K562 (cell line): ENCODE measurements around the gene ZNF239. TPM values are rescaled to one million over a fixed set of nuclear protein-coding genes. Genes with fewer than 3 reads are reported as not detected.

Experiments used
- AFF1 ChIP-seq, 2 experiments: fragments of 450-650 bp; IDR thresholded peaks; 2 replicates each; pipeline ENCODE4 v1.6.1; 2018; ENCODE audit warnings: mild to moderate bottlenecking in 2 of 2, low read depth in 1 of 2; ENCODE audit not compliant: partially characterized antibody in 2 of 2
- BRD4 ChIP-seq: fragments of 200-600 bp; sonication (generic); IDR thresholded peaks from 2 replicates; pipeline ENCODE4 v1.6.1; 2017; ENCODE audit warnings: inconsistent platforms
- CCAR2 ChIP-seq: fragments of 200-400 bp; formaldehyde crosslinking; IDR thresholded peaks from 2 replicates; pipeline ENCODE4 v1.6.1; 2017; ENCODE audit warnings: mild to moderate bottlenecking, low read depth, low read length
- ELF2 ChIP-seq: fragments of 250-450 bp; sonication (Bioruptor Pico); IDR thresholded peaks from 2 replicates; pipeline ENCODE4 v1.5.0; 2021; ENCODE audit warnings: mild to moderate bottlenecking
- ERF ChIP-seq: fragments of 450-650 bp; formaldehyde crosslinking; IDR thresholded peaks from 2 replicates; pipeline ENCODE4 v1.4.0; 2020; ENCODE audit warnings: mild to moderate bottlenecking, mixed read lengths
- FOXP1 ChIP-seq: sonication (generic); formaldehyde crosslinking; IDR thresholded peaks from 2 replicates; pipeline ENCODE4 v1.8.0; 2022; ENCODE audit warnings: mild to moderate bottlenecking, missing genetic modification reagents
- GTF2A2 ChIP-seq: IDR thresholded peaks from 2 replicates; pipeline ENCODE4 v1.6.1; 2016; ENCODE audit warnings: mild to moderate bottlenecking, missing genetic modification characterization, missing compliant biosample characterization
- HDAC8 ChIP-seq: fragments of 450-650 bp; IDR thresholded peaks from 2 replicates; pipeline ENCODE4 v1.6.1; 2016; ENCODE audit warnings: mild to moderate bottlenecking, missing genetic modification characterization, moderate library complexity, missing compliant biosample characterization
- MTA2 ChIP-seq: fragments of 450-650 bp; IDR thresholded peaks from 2 replicates; pipeline ENCODE4 v1.6.1; 2016; ENCODE audit warnings: low read depth
- MYBL2 ChIP-seq, 2 experiments: fragments of 450-650 bp in 1 of 2; sonication (generic) in 1 of 2; formaldehyde crosslinking in 1 of 2; IDR thresholded peaks; 2 replicates each; pipeline versions ENCODE4 v1.6.1 to v1.8.1; 2017 to 2022; ENCODE audit warnings: borderline replicate concordance in 1 of 2, inconsistent platforms in 1 of 2, low read depth in 1 of 2, mild to moderate bottlenecking in 1 of 2, missing genetic modification reagents in 1 of 2, moderate library complexity in 1 of 2
- PHB2 ChIP-seq: fragments of 450-650 bp; IDR thresholded peaks from 2 replicates; pipeline ENCODE4 v1.6.1; 2017; ENCODE audit warnings: low read depth
- PHF8 ChIP-seq: fragments of 200-600 bp; sonication (generic); IDR thresholded peaks from 2 replicates; pipeline ENCODE4 v1.6.1; 2012; ENCODE audit warnings: mixed run types, mild to moderate bottlenecking, inconsistent platforms, low read length, moderate library complexity, borderline replicate concordance
- PRPF4 ChIP-seq: fragments of 200-400 bp; formaldehyde crosslinking; IDR thresholded peaks from one replicate; pipeline ENCODE4 v1.6.1; 2017; ENCODE audit warnings: low read length, low read depth, mild to moderate bottlenecking; ENCODE audit not compliant: insufficient read depth, poor library complexity, severe bottlenecking
- RB1 ChIP-seq: fragments of 450-650 bp; IDR thresholded peaks from 2 replicates; pipeline ENCODE4 v1.6.1; 2017; ENCODE audit warnings: low read depth, mild to moderate bottlenecking
- RFX5 ChIP-seq: IDR thresholded peaks from 2 replicates; pipeline ENCODE4 v1.6.1; 2011; ENCODE audit warnings: low read depth, mild to moderate bottlenecking, improper control_type of control experiment, low read length
- SNIP1 ChIP-seq: fragments of 450-650 bp; IDR thresholded peaks from 2 replicates; pipeline ENCODE4 v1.7.1; 2017; ENCODE audit warnings: low read depth, mild to moderate bottlenecking
- TCFL5 ChIP-seq: fragments of 250-450 bp; sonication (Bioruptor Pico); conservative IDR thresholded peaks from 2 replicates; pipeline ENCODE4 v1.6.1; 2021; ENCODE audit warnings: mild to moderate bottlenecking, moderate library complexity, matching md5 sums
- TGIF2 ChIP-seq: sonication (generic); formaldehyde crosslinking; IDR thresholded peaks from 2 replicates; pipeline ENCODE4 v1.8.1; 2022; ENCODE audit warnings: mild to moderate bottlenecking, missing genetic modification reagents, moderate library complexity
- ZBTB33 ChIP-seq: sonication (generic); formaldehyde crosslinking; IDR thresholded peaks from 2 replicates; pipeline ENCODE4 v1.8.1; 2023; ENCODE audit warnings: mild to moderate bottlenecking, missing genetic modification reagents
- ZNF24 ChIP-seq: fragments of 450-650 bp; IDR thresholded peaks from 2 replicates; pipeline ENCODE4 v1.6.1; 2016
- polyA plus RNA-seq, 8 experiments: library from polyadenylated mRNA; depleted of rRNA in 4 of 8; stranded (reverse) in 5 of 8; unstranded in 3 of 8; fragments of >200 nt; fragmentation: Nextera tagmentation in 2 of 8; fragmentation: Illumina TruSeq in 1 of 8; extraction: Ambion mirVana in 2 of 8; extraction: Trizol in 1 of 8; gene quantifications; 2 replicates each; pipeline versions ENCODE4 v1.2.1 to v1.2.3, GENCODE V29; 2011 to 2014; ENCODE audit warnings: inconsistent platforms in 1 of 8, missing spikeins in 1 of 8
- total RNA-seq, 7 experiments: library from RNA; depleted of rRNA in 6 of 7; stranded (reverse); fragments of >200 nt in 6 of 7; fragmentation: Illumina TruSeq in 2 of 7; extraction: Trizol in 2 of 7; gene quantifications; 2 replicates each; pipeline versions ENCODE4 v1.2.1 to v1.2.3, GENCODE V29; 2011 to 2021; ENCODE audit warnings: low replicate concordance in 1 of 7
- TF ChIP-seq, protein P1 (sequence below): fragments of 250-450 bp; sonication (Bioruptor Pico); IDR thresholded peaks from 2 replicates; pipeline ENCODE4 v1.8.0; 2021; ENCODE audit warnings: moderate library complexity, mild to moderate bottlenecking, inconsistent platforms
- TF ChIP-seq, protein P2 (sequence below): fragments of 250-450 bp; sonication (Bioruptor Pico); IDR thresholded peaks from 2 replicates; pipeline ENCODE4 v1.6.1; 2021; ENCODE audit warnings: mild to moderate bottlenecking

ZNF239 gene
- total and polyA plus RNA-seq, 9 of the 15 experiments (the other 6 are each of a cell fraction or from before 2014, with no cell fraction given) = 13.7 to 26.7 (median 23.4) TPM

DNA sequence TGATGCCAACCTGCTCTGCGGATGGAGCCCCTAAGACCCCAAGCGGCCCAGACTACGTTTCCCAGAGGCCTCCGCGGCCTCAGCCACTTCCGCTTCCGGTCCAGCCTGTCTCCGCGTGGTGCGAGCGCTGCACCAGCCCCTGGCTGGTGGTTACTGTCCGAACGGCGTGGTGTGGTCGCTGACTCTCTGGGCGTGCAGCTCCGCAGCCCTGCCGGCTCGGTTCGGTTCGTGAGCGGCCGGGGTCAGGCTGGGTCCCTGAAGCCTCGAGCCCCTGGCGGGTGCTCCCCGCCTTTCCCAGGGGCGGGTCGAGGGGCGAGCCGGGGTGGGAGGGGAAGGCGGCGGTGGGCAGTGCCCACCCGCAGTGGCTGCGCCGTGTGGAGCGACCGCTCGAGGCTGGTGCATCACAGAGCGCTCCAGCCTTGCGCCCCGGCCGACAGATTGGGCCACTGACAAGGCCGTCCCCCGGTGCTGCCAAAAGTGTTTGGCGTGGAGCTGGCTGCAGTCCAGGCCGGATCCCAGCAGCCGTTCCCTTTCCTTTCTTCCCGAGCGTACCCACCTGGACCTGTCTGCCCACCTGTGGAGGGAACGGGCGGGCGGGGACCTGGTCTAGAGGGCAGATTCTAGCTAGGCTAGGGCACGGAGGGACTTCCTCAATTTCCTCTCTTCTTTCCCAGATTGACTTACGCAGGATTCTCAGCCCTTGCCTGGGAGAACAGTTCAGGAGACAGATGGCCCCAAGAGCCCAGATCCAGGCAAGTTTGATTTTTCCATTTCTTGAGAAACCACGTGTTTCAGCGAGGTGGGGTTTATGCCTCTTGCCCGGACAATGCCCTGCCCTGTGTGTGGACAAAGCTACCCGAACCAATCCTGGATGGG, 32.1 kb upstream of the ZNF239 start, which contains the start of gene ZNF485 (continued):
- TF ChIP-seq MYBL2 (IDR thresholded peaks at IDR 0.05; ENCODE audit: low read depth) (no peak), MYBL2 (CRISPR knock-in tag; IDR thresholded peaks at IDR 0.05; ENCODE audit: borderline replicate concordance) (no peak), PRPF4 (no peak), MTA2 (no peak), RB1 (peak; percentile 24; the same call in 1 of the 2 replicates), PHF8 (peak; percentile 84; the same call in 1 of the 2 replicates), ZBTB33 (no peak), ERF (CRISPR knock-in tag) (no peak), CCAR2 (no peak), HDAC8 (tag) (no peak), TCFL5 (no peak), ELF2 (peak; percentile 71), BRD4 (no peak), SNIP1 (no peak), ZNF24 (no peak), AFF1 (IDR thresholded peaks at IDR 0.05; ENCODE audit: low read depth in 1 of 2, partially characterized antibody in 2 of 2) (peak in 1 of 2 experiments; percentile 84), FOXP1 (CRISPR knock-in tag) (peak; percentile 79; the same call in 1 of the 2 replicates), GTF2A2 (tag) (no peak), TGIF2 (CRISPR knock-in tag) (no peak), PHB2 (no peak), RFX5 (no peak)
- TF ChIP-seq, protein P1, sequence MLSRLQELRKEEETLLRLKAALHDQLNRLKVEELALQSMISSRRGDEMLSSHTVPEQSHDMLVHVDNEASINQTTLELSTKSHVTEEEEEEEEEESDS (CRISPR knock-in tag) = no peak
- TF ChIP-seq, protein P2, sequence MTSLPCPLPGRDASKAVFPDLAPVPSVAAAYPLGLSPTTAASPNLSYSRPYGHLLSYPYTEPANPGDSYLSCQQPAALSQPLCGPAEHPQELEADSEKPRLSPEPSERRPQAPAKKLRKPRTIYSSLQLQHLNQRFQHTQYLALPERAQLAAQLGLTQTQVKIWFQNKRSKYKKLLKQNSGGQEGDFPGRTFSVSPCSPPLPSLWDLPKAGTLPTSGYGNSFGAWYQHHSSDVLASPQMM (CRISPR knock-in tag) = no peak
